Astrocyte (in vitro differentiated cells and primary cell): ENCODE data around the gene CADM1. TPM values are rescaled to one million over a fixed set of nuclear protein-coding genes. Genes with fewer than 3 reads are reported as not detected.
A peak's percentile ranks its signal among the peaks of the same experiment; 100 is the strongest.

Experiments
- DNase-seq: peaks from one replicate; pipeline ENCODE4 v3.0.0-alpha.2; 2010; ENCODE audit warnings: low read depth
- FAIRE-seq: peaks from 2 replicates; lab custom pipeline; 2011; peaks lifted over from hg19 to GRCh38; lab: Jason Lieb, UNC
- H2AFZ ChIP-seq: 2 replicates; pipeline ENCODE4 v1.6.0; 2012; ENCODE audit warnings: low read depth, low read length, inconsistent platforms
- H3K27ac ChIP-seq: 2 replicates; pipeline ENCODE4 v1.5.1; 2011; ENCODE audit warnings: low read depth, low read length, inconsistent platforms
- H3K27me3 ChIP-seq: 2 replicates; pipeline ENCODE4 v1.6.0; 2011; ENCODE audit warnings: low read length, inconsistent platforms; ENCODE audit not compliant: insufficient read depth
- H3K36me3 ChIP-seq: 2 replicates; pipeline ENCODE4 v1.5.1; 2011; ENCODE audit warnings: low read length, inconsistent platforms; ENCODE audit not compliant: insufficient read depth
- H3K4me1 ChIP-seq: 2 replicates; pipeline ENCODE4 v1.5.1; 2011; ENCODE audit warnings: low read length, inconsistent platforms; ENCODE audit not compliant: insufficient read depth
- H3K4me2 ChIP-seq: 2 replicates; pipeline ENCODE4 v1.6.0; 2012; ENCODE audit warnings: low read length, inconsistent platforms
- H3K4me3 ChIP-seq: 2 replicates; pipeline ENCODE4 v1.5.1; 2011; ENCODE audit warnings: low read depth, mild to moderate bottlenecking, low read length, inconsistent platforms; ENCODE audit not compliant: insufficient read depth
- H3K79me2 ChIP-seq: 2 replicates; pipeline ENCODE4 v1.6.0; 2012; ENCODE audit warnings: mild to moderate bottlenecking, low read length, inconsistent platforms; ENCODE audit not compliant: insufficient read depth
- H3K9ac ChIP-seq: 2 replicates; pipeline ENCODE4 v1.6.0; 2012; ENCODE audit warnings: mild to moderate bottlenecking, low read length, inconsistent platforms
- H3K9me3 ChIP-seq: 2 replicates; pipeline ENCODE4 v1.5.1; 2012; ENCODE audit warnings: low read depth, mild to moderate bottlenecking, low read length, inconsistent platforms; ENCODE audit not compliant: insufficient read depth
- H4K20me1 ChIP-seq: 2 replicates; pipeline ENCODE4 v1.6.0; 2012; ENCODE audit warnings: low read length, inconsistent platforms; ENCODE audit not compliant: insufficient read depth
- H3K27ac Mint-ChIP-seq: one replicate; pipeline ENCODE4 v1.8.0; 2021; ENCODE audit warnings: mild to moderate bottlenecking, mixed read lengths; ENCODE audit not compliant: unreplicated experiment
- H3K27me3 Mint-ChIP-seq: one replicate; pipeline ENCODE4 v1.8.0; 2021; ENCODE audit warnings: low read depth, mixed read lengths; ENCODE audit not compliant: unreplicated experiment
- H3K36me3 Mint-ChIP-seq: one replicate; pipeline ENCODE4 v1.8.0; 2021; ENCODE audit warnings: low read depth, mixed read lengths; ENCODE audit not compliant: unreplicated experiment
- H3K4me1 Mint-ChIP-seq: one replicate; pipeline ENCODE4 v1.8.0; 2021; ENCODE audit warnings: low read depth, mixed read lengths; ENCODE audit not compliant: unreplicated experiment
- H3K4me3 Mint-ChIP-seq: one replicate; pipeline ENCODE4 v1.8.0; 2021; ENCODE audit warnings: mild to moderate bottlenecking, moderate library complexity, mixed read lengths; ENCODE audit not compliant: unreplicated experiment
- H3K9me3 Mint-ChIP-seq: one replicate; pipeline ENCODE4 v1.8.0; 2021; ENCODE audit warnings: mild to moderate bottlenecking, mixed read lengths; ENCODE audit not compliant: unreplicated experiment
- CTCF ChIP-seq: IDR thresholded peaks from 2 replicates; pipeline ENCODE4 v1.5.1; 2011; ENCODE audit warnings: low read depth, mild to moderate bottlenecking, inconsistent platforms, low read length, moderate library complexity; ENCODE audit not compliant: insufficient read depth
- EZH2 ChIP-seq: IDR thresholded peaks from 2 replicates; pipeline ENCODE4 v1.6.1; 2012; ENCODE audit warnings: mild to moderate bottlenecking, low read length, inconsistent platforms; ENCODE audit not compliant: insufficient read depth
- total RNA-seq: library from RNA; stranded (reverse); gene quantifications from 2 replicates; pipeline ENCODE4 v1.2.1, GENCODE V29; 2021

The CADM1 gene
- total RNA-seq, 1 donor from 2014 or later: 414 TPM

- Mint-ChIP-seq H3K4me1 (peaks cover 49% of the 10 kb centered on the region), H3K27ac (peak overlapping the region; percentile 36), H3K9me3 (no peaks in the 10 kb centered on the region), H3K36me3 (peaks cover 9% of the 10 kb centered on the region), H3K4me3 (peak overlapping the region; percentile 4), H3K27me3 (no peaks in the 10 kb centered on the region)
- DNase-seq (no peak), FAIRE-seq (no peak)
- Histone ChIP-seq H3K27ac (no peak overlapping the region), H3K36me3 (no peaks in the 10 kb centered on the region), H3K27me3 (no peaks in the 10 kb centered on the region), H3K9ac (no peak overlapping the region), H3K4me1 (peaks cover 11% of the 10 kb centered on the region), H3K4me3 (no peak overlapping the region), H3K4me2 (no peak overlapping the region), H2AFZ (no peak overlapping the region), H3K79me2 (peaks cover 60% of the 10 kb centered on the region), H4K20me1 (peaks cover 50% of the 10 kb centered on the region), H3K9me3 (no peaks in the 10 kb centered on the region)
- TF ChIP-seq CTCF (no peak), EZH2 (no peak)
Observed at GRCh38 chr11:115498354-115498753, 5.9 kb downstream of the CADM1 start.

GRCh38 chr11:115497303-115497702 lies 6.9 kb downstream of the CADM1 start:
- H3K4me1 ChIP-seq: peaks cover 11% of the 10 kb centered on the region
- no peaks in the 10 kb centered on the region for H3K27me3 ChIP-seq
- Mint-ChIP-seq H3K27me3 (no peaks in the 10 kb centered on the region), H3K27ac (no peak overlapping the region), H3K4me1 (peaks cover 54% of the 10 kb centered on the region), H3K36me3 (peaks cover 9% of the 10 kb centered on the region), H3K4me3 (no peak overlapping the region), H3K9me3 (no peaks in the 10 kb centered on the region)
- no peak overlapping the region for H3K4me3 ChIP-seq
- H3K36me3 ChIP-seq: no peaks in the 10 kb centered on the region
- H3K27ac ChIP-seq: no peak overlapping the region
- H4K20me1 ChIP-seq: peaks cover 46% of the 10 kb centered on the region
- DNase-seq (peak; percentile 60), FAIRE-seq (no peak)
- H3K9ac ChIP-seq: no peak overlapping the region
- H3K4me2 ChIP-seq: peak overlapping the region; percentile 17
- H3K9me3 ChIP-seq: no peaks in the 10 kb centered on the region
- TF ChIP-seq CTCF (no peak), EZH2 (no peak)
- H3K79me2 ChIP-seq: peaks cover 59% of the 10 kb centered on the region
- H2AFZ ChIP-seq: no peak overlapping the region

GRCh38 chr11:115496892-115497291 lies 7.3 kb downstream of the CADM1 start:
- no peaks in the 10 kb centered on the region for H3K9me3 ChIP-seq
- H3K4me2 ChIP-seq: peak overlapping the region; percentile 17
- H4K20me1 ChIP-seq: peaks cover 42% of the 10 kb centered on the region
- Mint-ChIP-seq H3K27me3 (no peaks in the 10 kb centered on the region), H3K27ac (peak overlapping the region; percentile 38), H3K4me1 (peaks cover 54% of the 10 kb centered on the region), H3K9me3 (no peaks in the 10 kb centered on the region), H3K4me3 (no peak overlapping the region), H3K36me3 (peaks cover 9% of the 10 kb centered on the region)
- no peak overlapping the region for H3K9ac ChIP-seq
- no peak overlapping the region for H3K27ac ChIP-seq
- H3K27me3 ChIP-seq: no peaks in the 10 kb centered on the region
- DNase-seq (peak; percentile 52), FAIRE-seq (no peak)
- peaks cover 11% of the 10 kb centered on the region for H3K4me1 ChIP-seq
- TF ChIP-seq EZH2: no peak
- no peak for TF ChIP-seq CTCF
- no peak overlapping the region for H2AFZ ChIP-seq
- H3K4me3 ChIP-seq: no peak overlapping the region
- peaks cover 57% of the 10 kb centered on the region for H3K79me2 ChIP-seq
- H3K36me3 ChIP-seq: no peaks in the 10 kb centered on the region
